ENCODE measurements around the gene SH2D3C.

Gene SH2D3C

DNA sequence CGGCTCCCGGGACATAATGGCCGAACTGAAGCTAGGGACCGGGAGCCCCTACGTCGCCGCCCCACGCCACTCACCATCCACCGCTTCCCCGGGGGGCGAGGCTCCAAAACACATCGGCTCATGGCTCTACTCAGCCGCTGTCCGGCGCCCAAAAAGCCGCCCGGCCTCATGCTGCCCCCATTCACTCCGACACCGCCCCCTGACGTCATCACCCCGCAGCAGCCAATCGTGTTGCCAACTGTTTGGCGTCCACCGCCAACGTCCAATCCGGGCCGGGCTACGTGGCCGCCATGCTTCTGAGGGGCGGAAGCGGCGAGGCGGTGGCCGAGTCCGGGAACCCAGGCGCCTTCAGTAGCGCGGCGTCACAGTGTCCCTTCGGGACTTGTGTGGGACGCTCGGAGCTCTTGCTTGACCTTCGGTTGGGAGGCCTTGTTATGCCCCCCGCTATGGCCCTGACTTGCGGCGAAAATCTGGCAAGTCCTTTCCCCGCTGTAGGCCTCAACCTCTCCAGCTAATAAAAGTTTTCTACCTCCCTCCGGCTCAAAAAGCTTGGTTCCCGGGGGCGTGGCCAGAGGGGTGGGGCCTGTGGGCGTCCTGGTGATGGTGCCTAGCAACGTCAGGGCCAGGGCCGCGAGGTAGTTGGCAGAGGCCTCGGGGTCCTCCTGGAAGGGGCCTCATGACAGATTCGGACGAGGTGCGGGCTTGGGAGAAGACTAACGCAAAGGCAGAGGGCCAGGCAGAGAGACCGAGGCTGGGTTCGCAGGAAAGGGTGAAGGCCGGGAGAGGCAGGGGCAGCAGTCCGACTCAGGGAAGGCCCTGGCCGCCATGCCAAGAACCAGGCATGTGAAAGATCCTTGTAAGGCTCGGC lies 62.8 kb downstream of the SH2D3C start, which contains the start of the genes PTRH1 and TTC16:
Gene PTRH1, minus strand, starts transcription at position 194 of the 868 bp plus-strand sequence. Its CDS starts 24 bp downstream, at position 170.
Gene TTC16, plus strand, starts transcription at position 610 of the 868 bp plus-strand sequence. Its CDS starts 67 bp downstream, at position 677.
- ATAC-seq: peak; percentile 96 to 97

DNA sequence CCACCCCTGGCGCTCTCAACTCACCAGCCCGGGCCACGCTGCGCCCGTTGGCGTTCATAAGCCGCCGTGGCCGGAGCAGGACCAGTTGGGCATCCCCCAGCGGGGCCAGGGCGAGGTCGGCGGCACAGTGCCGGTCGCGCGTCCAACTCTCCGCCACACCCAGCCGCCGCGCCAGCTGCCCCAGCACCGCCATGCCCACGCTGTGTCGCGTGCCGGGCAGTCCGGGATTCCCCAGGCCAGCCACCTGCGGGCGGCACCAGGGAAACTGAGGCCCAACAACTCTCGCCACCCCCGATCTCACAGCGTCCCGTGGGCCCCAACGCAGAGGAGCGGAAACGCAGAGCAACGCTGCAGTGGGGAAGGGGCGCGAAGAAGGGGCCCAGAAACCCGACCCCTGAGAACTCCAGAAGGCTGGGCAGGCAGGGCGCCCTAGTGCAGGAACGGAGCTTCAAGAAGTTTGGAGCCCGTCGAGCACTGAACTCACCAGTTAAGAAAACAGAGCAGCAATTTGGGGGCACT lies 63.5 kb downstream of the SH2D3C start:
- ATAC-seq: peak in 1 of 2 donors; percentile 0

DNA sequence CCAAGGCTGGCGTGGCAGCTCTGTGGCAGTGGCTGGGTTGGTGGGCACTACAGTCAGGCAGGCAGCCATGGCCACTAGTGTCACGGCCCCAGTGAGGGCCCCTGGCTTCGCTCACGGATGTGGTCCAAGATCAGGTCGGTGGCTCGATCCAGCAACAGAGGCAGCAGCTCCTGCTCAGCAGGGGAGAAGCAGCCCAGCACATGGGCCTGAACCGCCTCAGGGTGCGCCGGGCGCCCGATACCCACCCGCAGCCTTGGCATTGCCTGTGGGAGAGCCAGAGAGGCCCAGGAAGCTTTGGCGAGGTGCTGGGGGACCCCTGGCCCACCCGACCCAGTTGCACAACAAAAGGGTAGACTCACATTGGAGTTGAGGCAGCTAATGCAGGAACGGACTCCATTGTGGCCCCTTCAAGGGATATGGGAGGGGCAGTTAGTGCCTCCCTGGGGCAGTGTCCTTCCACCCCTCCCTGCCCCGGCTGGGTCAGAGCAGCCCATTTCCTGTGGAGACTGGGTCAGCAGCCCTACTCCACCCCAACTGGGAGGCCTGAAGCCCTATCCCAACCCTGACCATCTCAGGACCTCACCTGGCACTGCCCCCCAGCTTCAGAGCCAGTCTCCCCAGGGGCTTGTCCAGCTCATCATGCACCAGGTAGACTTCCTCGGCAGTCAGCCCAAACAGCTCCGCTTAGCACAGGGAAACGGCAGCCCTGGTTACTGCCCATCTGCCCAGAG lies 64.3 kb downstream of the SH2D3C start:
- ATAC-seq: no peak

DNA sequence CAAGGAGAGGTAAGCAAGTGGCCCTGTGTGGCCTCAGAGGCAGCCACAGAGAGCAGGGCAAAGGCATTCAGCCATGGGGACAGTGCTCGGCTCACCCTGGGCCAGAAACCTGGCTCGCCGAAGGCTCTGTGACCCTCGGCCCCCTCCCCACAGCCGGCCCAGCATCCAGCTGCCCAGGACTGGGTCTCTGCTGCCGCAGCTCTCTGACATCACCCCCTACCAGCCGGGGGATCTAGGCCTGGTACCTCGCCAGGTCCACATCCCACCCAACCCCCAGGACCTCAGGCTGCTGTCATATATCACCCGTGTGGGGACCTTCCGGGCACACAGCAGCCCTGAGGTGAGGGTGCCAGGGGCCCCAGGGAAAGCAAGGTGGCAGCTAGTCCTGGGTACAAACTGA lies 65.6 kb downstream of the SH2D3C start:
- no peak for ATAC-seq

DNA sequence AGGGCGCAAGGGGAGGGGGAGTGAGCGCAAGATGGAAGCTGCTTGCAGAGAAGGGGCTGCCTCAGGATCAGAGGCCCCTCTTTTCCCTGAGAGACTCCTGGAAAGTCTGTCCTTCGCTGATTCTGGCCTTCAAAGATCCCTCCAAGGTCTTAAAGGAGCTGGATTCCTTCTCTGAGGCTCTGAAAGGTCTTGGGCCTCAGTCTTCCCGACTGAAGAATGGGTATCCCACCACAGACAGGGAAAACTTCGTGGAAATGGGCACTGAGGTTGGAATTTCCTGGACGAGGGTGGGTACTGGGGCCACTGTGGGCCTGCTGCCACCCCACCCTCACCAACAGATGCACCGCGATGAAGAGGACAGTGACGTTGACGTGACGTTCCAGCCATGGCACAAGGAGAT lies 66.1 kb downstream of the SH2D3C start:
- no peak for ATAC-seq

DNA sequence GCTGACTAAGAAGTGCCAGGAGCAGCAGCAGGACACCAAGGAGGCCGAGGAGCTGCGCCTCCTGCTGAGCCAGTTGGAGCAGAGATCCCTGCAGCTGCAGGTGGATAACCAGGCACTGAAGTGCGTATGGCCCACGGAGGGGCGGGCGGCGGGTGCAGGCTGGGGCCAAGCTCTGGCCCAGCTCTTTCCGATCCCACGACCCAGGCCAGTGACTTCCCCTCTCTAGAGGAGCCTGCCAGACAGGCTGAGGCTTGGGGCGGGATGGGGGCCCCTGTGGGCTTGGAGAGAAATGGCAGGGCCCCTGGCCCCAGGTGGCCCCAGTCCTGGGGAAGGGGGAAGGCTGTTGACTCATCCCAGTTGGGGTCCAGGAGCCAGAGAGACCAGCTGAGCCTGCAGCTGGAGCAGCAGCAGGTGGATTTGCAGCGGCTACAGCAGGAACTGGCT lies 66.6 kb downstream of the SH2D3C start:
- ATAC-seq: no peak

DNA sequence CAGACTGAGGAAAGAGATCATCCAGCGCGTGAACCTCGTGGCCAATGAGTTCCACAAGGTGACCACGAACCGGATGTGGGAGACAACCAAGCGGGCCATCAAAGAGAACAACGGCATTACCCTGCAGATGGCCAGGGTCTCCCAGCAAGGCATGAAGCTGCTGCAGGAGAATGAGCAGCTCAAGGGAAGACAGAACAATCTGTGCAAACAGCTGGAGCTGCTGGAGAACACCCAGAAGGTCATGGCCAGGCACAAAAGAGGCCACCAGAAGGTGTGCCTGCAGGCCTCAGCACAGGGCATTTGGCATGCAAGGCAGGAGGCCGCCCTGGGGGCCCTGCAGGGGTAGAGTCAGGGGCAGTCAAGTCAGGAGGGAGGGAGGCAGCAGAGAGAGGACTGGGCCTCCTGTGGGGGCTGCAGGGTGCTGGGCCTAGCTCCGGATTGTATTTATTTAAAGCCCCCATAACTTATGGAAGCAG lies 67.2 kb downstream of the SH2D3C start:
- no peak for ATAC-seq

DNA sequence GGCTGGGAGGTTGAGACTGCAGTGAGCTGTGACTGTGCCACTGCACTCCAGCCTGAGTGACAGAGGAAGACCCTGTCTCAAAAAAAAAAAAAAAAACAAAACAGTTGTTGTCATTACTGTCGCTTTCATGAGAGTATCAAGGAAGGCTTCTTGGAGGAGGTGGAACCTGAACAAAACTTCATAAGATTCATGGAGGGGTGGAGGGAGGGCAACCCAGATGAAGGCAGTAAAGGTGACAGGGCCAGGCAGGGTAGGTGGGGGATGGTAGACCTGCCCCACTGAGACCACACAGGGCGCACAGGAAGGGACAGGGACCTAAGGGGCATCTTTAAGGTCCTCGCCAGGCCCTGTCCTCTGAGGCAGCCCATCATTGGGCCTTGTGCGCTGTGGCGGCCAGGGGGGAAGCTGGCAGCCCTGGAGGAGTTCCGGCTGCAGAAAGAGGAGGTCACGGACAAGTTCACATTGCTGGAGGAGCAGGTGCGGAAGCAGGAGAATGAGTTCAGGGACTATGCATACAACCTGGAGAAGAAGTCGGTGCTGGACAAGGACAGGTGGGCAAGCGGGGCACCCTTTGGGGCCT lies 68.2 kb downstream of the SH2D3C start:
- ATAC-seq: no peak

DNA sequence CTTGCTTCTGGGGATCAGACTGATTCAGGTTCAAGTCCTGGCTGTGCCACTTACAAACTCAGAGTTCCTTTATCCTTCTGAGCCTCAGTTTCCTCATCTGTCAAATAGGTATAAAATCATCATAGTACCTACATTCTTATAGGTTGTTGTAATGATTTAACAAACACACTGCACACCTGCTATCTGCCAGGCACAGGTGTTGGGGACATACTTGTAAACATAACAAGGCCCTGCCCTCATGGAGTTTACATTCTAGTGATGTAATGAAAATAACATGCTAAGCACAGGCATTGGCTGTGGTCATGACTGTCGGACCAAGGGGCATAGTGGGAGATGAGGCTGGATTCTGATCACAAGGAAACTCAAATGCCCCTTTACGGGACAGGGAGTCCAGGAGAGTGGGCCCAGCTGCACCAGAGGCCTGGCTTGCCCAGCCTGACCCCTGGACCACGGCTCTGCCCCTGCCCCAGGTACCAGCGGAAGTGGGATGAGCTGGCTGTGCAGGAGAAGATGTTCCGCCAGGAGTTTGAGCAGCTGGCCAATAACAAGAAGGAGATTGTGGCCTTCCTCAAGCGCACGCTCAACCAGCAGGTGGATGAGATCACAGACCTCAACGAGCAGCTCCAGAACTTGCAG lies 69.4 kb downstream of the SH2D3C start:
- ATAC-seq: no peak

DNA sequence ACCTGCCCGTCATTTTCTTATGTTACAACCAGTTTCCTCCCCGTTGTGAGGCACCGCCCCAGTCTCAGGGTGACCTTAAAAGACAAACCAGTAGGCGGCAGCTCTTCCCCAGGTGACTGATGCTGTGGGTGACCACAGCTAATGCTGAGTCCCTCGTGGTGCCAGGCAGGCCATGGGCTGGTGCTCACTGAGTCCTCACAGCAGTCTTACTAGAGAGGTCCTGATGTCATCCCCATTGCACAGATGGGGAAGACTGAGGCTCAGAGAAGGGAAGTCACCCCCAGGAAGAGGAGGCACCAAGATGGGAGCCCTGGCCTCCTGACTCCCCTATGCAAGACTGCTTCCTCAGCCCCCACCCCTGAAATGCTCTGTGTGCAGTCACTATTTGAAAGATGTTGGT lies 70.7 kb downstream of the SH2D3C start:
- peak; percentile 65 to 84 for ATAC-seq

DNA sequence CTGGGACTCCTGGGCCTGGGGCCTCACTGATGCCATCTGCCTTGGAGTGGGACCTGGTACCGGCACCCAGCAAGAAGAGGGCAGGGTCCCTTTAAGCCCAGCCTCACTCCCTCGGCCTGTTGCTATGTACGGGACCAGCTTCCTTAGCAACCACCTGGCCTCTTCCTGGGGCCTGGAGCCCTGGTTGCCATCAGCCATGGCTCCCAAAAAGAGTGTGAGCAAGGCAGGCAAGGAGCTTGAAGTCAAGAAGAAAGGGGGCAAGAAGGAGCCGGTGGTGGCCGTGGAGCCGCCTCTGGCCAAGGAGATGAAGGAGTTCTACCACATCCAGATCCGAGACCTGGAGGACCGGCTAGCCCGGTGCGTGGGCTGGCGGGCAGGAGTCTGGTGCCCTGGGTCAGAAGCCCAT lies 71.6 kb downstream of the SH2D3C start, which contains the start of gene CFAP157:
Gene CFAP157, plus strand, starts transcription at position 153 of the 406 bp plus-strand sequence. Its CDS starts 44 bp downstream, at position 197.
- no peak for ATAC-seq

DNA sequence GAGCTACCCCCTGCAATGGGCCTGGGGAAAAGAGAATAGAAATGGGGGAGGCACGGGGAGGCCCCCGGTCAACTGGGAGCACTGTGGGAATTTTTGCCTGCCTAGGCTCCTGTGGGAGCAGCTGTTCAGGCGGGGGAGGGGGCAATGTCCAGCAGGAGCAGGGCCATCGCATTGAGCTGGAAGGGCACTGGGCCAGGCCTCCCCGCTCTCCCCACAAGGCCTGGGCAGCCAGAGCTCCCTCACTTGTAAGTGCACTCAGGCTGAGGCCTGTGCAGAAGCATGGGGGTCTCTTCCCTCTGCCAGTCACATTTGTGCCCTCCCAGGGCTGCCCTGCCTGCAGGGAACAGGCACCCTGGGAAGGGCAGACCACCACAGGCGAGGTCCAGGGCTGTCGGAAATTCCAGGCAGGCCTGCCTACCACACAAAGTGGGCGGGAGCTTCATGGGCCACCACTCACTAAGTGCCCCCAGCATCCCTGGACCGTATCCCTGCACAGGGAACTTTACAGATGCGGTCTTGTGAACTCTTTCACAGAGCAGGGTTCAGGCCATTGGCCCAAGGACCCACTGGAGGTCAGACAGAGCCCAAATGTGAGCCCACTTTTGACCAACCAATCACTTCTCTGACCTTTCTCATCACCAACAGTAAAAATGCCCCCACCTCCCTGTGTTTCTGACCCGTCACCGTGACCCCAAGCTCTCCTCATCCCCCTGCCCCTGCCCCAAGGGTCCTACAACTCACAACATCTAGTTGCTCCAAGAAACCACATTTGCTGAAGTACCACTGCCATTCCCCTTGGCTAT lies 72.7 kb downstream of the SH2D3C start:
- ATAC-seq: no peak

DNA sequence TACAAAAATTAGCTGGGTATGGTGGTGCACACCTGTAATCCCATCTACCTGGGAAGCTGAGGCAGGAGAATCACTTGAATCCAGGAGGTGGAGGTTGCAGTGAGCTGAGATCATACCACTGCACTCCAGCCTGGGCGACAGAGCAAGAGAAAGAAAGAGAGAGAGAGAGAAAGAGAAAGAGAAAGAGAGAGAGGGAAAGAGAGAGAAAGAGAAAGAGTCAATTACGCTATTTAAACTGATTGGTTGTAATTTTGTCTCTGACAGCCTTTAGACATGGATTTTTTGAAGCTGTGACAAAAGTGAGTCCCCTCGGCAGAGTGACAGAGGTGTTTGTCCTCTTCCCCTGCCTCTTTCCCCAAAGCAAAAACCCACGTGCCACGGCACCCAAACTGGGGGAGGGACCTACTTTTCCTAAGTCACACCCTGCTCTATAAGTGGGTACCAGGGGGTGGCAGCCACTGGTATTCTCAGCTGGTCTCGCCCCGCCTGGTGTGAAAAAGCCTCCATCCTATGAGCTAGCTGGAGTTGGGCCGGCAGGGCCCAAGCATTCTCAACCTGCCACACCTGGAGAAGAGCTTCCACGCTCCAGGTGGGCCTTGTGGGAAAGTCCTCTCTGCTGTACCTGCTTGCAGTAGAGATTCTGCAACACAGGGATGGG lies 75.0 kb downstream of the SH2D3C start:
- ATAC-seq: no peak

DNA sequence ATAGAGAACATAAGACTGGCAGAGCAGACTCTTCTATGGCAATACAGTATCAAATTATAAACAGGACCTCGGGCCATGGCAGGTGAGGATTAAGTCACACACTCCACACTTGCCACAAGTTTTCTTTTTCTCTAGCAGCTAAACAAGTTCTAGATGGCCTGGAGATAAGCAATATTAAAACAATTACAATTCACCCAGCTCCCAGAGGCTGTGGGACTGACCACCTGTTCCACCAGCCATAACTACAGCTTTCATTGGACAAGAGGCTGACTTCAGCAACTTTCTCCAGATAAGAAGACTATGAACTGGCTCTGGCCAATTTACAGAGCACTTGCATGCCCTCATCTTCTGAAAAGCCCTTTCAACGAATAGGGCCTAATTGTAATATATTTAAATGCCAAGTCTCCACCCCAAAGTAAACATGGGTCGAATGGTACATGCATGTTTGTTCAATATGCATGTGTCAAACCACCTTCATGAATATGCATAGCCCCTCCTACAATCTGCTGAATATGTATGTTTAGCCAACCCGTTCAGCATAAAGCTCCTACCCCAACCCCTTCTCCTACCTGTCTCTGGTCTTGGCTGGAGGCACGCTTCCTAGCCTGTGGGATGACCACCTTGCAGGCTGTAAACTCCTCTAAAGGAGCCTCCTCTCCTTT lies 77.7 kb downstream of the SH2D3C start:
- ATAC-seq: no peak

DNA sequence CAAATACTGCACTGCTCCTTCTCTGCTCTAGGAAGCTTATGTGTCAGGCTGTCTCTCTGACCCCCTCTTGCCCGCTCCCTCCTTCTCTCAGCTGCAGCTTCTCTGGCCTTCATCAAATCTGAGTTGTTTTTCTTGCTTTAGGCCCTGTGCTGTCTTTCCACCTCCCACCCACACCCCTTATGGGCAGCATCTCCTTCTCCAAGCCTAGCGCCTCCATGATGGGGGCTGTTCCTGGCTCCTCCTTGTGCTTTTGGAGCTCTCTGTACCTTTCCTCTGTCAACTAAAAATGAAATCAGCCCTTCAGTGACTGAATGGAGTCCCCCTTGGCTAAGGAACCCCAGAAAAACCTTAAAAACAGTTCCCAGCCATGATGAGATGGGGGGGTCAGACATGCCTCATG lies 78.3 kb downstream of the SH2D3C start:
- no peak for ATAC-seq

DNA sequence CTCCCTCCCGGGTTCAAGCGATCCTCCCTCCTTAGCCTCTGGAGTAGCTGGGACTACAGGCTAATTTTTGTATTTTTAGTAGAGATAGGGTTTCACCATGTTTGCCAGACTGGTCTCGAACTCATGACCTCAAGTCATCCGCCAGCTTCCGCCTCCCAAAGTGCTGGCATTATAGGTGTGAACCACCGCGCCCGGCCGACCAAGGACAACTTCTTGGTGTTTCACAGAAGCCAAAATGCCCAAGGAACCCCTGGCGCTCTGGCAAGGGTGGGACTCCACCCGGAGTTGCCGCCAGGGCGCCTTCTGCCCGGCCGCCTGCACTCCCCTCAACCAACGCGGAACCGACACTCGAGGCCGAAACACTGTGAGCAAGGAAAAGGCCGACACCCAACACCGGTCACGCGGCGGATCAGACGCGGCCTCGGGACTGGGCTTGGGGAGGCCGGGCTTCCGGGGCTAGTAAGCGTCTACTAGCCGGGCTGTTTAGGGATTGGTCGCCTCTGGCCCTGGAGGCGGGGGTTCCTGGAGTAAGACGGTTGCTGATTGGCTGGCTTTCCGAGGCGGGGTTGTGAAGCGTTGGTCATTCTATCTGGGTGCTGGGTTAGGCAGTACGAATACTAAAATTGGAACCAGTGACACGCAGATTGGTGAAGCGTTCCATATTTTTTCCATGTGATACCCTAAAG lies 79.3 kb downstream of the SH2D3C start:
- peak; percentile 99 for ATAC-seq

DNA sequence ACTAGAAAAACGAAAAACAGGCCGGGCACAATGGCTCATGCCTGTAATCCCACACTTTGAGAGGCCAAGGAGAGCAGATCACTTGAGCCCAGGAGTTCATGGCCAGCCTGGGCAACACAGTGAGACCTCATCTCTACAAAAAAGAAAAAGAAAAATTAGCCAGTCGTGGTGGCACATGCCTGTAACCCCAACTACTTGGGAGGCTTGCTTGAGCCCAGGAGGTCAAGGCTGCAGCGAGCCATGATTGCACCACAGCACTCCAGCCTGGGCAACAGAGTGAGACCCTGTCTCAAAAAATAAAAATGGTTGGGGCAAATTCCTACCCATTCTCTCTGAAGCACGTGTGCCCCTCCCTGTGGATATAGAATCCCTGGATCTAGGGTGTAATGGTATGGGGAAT lies 80.1 kb downstream of the SH2D3C start:
- no peak for ATAC-seq

DNA sequence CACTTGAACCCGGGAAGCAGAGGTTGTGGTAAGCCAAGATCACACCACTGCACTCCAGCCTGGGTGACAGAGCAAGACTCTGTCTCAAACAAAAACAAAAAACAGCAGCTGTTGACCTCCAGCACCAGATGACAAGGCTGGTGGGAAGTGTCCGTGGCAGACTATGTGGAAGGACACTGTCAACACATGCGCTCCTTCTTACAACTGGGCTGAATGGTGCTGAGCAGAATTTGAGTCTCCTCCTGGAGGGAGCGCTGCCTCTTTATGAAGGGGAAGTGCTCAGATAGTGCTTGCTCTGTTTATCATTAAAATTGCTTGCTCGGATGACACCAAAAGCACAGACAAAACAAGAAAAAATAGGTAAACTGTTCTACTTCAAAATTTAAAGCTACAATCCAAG lies 80.9 kb downstream of the SH2D3C start:
- no peak for ATAC-seq

DNA sequence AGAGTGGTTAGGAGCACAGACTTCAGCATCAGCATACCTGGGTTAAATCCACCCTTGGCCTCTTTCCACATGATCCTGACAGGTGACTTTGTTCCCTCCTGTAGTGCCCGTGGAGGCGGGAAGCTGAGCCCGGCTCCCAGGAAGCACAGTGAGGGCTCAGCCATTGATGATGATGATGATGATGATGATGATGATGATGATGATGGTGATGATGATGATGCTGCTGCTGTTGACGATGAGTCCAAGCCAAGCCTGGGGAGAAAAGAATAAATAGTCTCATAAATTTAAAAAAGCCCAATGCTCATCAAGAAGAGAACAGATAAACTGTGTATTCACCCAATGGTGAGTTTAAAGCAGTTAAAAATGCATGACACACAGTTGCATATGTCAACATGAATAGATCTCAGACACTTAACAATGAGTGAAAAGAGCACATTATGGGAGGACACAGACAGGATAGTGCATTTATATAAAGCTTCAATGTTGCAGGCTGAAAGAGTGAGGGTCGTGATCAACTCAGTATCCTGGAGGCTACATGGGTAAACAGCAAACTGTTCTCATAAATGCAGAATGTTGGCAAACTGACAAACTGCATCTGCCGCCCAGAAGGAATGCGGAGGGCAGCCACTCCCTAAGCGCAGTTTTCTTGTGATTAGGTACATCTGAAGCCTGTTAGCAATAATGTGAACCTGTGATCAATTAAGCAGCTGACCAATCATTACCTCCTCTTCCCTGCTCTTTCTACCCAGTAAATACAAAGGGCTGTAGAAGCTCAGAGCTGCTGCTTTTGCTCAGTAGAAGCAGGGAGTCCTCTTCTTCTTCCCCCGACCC lies 83.4 kb downstream of the SH2D3C start:
- ATAC-seq: no peak
